Measurements from ENCODE around the gene KLK10.

DNA sequence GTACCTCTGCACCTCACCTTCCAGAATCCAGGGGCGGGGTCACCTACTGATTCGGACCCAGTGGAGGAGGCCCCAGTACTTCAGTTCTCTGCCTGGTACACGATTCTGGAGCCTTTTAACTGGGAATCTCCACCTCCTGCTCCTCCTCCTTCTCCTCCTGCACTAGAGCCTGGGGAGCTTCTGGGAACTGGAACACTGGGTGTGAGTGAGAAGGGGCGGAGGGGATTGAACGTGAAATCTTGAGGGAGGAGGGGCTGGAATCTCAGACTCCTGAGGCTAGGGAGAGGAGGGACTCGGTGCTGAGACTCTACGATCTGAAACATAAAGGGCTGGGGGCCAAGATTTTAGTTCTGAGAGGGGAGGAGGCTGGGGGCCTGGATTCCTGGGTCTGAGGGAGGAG, 18.0 kb downstream of the KLK10 start, which contains the start of gene KLK8:
- TF ChIP-seq, protein P1, sequence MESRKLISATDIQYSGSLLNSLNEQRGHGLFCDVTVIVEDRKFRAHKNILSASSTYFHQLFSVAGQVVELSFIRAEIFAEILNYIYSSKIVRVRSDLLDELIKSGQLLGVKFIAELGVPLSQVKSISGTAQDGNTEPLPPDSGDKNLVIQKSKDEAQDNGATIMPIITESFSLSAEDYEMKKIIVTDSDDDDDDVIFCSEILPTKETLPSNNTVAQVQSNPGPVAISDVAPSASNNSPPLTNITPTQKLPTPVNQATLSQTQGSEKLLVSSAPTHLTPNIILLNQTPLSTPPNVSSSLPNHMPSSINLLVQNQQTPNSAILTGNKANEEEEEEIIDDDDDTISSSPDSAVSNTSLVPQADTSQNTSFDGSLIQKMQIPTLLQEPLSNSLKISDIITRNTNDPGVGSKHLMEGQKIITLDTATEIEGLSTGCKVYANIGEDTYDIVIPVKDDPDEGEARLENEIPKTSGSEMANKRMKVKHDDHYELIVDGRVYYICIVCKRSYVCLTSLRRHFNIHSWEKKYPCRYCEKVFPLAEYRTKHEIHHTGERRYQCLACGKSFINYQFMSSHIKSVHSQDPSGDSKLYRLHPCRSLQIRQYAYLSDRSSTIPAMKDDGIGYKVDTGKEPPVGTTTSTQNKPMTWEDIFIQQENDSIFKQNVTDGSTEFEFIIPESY (IDR thresholded peaks at IDR 0.05; ENCODE audit: borderline replicate concordance, low read depth), result no peak
- TF ChIP-seq, protein P2, sequence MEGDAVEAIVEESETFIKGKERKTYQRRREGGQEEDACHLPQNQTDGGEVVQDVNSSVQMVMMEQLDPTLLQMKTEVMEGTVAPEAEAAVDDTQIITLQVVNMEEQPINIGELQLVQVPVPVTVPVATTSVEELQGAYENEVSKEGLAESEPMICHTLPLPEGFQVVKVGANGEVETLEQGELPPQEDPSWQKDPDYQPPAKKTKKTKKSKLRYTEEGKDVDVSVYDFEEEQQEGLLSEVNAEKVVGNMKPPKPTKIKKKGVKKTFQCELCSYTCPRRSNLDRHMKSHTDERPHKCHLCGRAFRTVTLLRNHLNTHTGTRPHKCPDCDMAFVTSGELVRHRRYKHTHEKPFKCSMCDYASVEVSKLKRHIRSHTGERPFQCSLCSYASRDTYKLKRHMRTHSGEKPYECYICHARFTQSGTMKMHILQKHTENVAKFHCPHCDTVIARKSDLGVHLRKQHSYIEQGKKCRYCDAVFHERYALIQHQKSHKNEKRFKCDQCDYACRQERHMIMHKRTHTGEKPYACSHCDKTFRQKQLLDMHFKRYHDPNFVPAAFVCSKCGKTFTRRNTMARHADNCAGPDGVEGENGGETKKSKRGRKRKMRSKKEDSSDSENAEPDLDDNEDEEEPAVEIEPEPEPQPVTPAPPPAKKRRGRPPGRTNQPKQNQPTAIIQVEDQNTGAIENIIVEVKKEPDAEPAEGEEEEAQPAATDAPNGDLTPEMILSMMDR (IDR thresholded peaks at IDR 0.05), result no peak
- TF ChIP-seq YY1 (IDR thresholded peaks at IDR 0.05; ENCODE audit: low read depth) (no peak), RFX5 (IDR thresholded peaks at IDR 0.05; ENCODE audit: low read length) (no peak), RAD21 (IDR thresholded peaks at IDR 0.05; ENCODE audit: low read length) (no peak), POLR2AphosphoS5 (IDR thresholded peaks at IDR 0.05; ENCODE audit: low read depth, low read length) (no peak), GATA2 (CRISPR knock-in tag; IDR thresholded peaks at IDR 0.05) (no peak), EZH2phosphoT487 (IDR thresholded peaks at IDR 0.05; ENCODE audit: borderline replicate concordance, low read depth) (no peak)
- TF ChIP-seq, protein P3, sequence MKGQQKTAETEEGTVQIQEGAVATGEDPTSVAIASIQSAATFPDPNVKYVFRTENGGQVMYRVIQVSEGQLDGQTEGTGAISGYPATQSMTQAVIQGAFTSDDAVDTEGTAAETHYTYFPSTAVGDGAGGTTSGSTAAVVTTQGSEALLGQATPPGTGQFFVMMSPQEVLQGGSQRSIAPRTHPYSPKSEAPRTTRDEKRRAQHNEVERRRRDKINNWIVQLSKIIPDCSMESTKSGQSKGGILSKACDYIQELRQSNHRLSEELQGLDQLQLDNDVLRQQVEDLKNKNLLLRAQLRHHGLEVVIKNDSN (IDR thresholded peaks at IDR 0.05; ENCODE audit: borderline replicate concordance, low read depth), result no peak
- TF ChIP-seq, protein P4, sequence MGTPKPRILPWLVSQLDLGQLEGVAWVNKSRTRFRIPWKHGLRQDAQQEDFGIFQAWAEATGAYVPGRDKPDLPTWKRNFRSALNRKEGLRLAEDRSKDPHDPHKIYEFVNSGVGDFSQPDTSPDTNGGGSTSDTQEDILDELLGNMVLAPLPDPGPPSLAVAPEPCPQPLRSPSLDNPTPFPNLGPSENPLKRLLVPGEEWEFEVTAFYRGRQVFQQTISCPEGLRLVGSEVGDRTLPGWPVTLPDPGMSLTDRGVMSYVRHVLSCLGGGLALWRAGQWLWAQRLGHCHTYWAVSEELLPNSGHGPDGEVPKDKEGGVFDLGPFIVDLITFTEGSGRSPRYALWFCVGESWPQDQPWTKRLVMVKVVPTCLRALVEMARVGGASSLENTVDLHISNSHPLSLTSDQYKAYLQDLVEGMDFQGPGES (IDR thresholded peaks at IDR 0.05; ENCODE audit: low read depth, low read length), result no peak
